ENCODE measurements around the gene PRDX1.

DNA sequence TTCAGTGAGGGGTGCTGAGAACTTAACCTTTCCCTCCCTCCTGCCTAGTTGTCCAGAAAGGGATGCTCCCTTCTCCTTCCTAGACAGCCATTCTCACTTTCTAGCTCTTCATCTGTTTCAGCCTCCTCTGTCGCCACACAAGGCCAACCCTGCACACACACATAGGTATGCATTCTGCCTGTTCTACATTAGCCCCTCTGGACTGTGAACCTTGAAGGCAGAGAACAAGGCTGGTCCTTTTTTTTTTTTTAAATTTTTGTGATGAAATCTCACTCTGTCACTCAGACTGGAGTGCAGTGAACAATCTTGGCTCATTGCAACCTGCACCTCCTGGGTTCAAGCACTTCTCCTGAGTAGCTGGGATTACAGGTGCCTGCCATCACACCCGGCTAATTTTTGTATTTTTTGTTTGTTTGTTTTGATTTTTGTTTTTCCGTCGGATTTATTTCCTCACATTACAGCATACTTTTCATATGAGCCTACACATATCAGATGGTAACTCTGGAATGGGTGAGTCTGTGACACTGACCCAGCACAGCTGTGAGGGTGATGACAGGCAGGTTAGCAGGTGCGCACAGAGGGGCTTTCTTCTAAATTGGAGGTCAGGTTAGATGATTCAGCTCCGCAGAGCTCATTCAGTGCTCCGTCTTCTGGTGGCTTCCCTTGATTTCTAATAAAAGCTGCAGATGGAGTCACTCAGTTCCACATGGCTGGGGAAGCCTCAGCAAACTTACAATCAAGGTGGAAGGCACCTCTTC lies 24.0 kb upstream of the PRDX1 start:
- no peak for TF ChIP-seq BHLHE40 (IDR thresholded peaks at IDR 0.05; ENCODE audit: borderline replicate concordance)
- no peak for TF ChIP-seq ARNT (IDR thresholded peaks at IDR 0.05)
- TF ChIP-seq HDGF (IDR thresholded peaks at IDR 0.05; ENCODE audit: borderline replicate concordance) = no peak
- TF ChIP-seq FOXA1 (IDR thresholded peaks at IDR 0.05) = no peak
- no peak for TF ChIP-seq SP1 (IDR thresholded peaks at IDR 0.05)
- TF ChIP-seq LEF1 (IDR thresholded peaks at IDR 0.05; ENCODE audit: borderline replicate concordance) = no peak
- no peak for TF ChIP-seq FOXM1 (IDR thresholded peaks at IDR 0.05; ENCODE audit: borderline replicate concordance)
- no peak for TF ChIP-seq ELF4 (IDR thresholded peaks at IDR 0.05)
- TF ChIP-seq ZNF384 (IDR thresholded peaks at IDR 0.05) = no peak
- no peak for TF ChIP-seq FOXK2 (IDR thresholded peaks at IDR 0.05)

Measured in HEK293T (cell line).